ENCODE measurements around the gene TPST2. TPM values are rescaled to one million over a fixed set of nuclear protein-coding genes. Genes with fewer than 3 reads are reported as not detected.

Gene TPST2
- total and polyA plus RNA-seq, 2 donors (not counting 3 experiments of a cell fraction or from before 2014, with no cell fraction given), result 49.4 to 121 TPM

GRCh38 chr22:26555478-26555877 is 34.5 kb downstream of the TPST2 start:
- H3K9ac ChIP-seq (replicated peaks; ENCODE audit: extremely low read depth, insufficient read depth, low read length), result no peak overlapping the region
- TF ChIP-seq FOS (IDR thresholded peaks at IDR 0.05; ENCODE audit: borderline replicate concordance, insufficient read depth, low read length), result no peak
- no peaks in the 10 kb centered on the region for H4K20me1 ChIP-seq (replicated peaks; ENCODE audit: control insufficient read depth, extremely low read depth, insufficient read depth, low read length)
- BruUV-seq (replicated peaks), result no TSS peak
- no peak overlapping the region for H3K4me3 ChIP-seq (replicated peaks in 1 of 3; ENCODE audit: insufficient read depth in 1 of 3, low read depth in 1 of 3, low read length in 3 of 3)
- no peaks in the 10 kb centered on the region for H3K27me3 ChIP-seq (ENCODE audit: control insufficient read depth in 2 of 2, insufficient read depth in 2 of 2, low read length in 2 of 2)
- ChIA-PET CTCF (no interaction called here), POLR2A (no interaction called here)
- dilution Hi-C loops (cut with MboI; ENCODE audit: extremely low pct_ligation_motif_present, low sequenced_read_pairs) (no loop called here), intact Hi-C loops (cut with micrococcal nuclease) (no loop called here)
- no peak overlapping the region for H2AFZ ChIP-seq (ENCODE audit: low read depth, low read length)
- H3K27ac ChIP-seq (ENCODE audit: insufficient read depth, low read depth, low read length), result no peak overlapping the region
- H3K4me2 ChIP-seq (ENCODE audit: insufficient read depth, low read length), result no peak overlapping the region
- peaks cover 0 to 6% of the 10 kb centered on the region in 2 experiments for H3K36me3 ChIP-seq (ENCODE audit: control insufficient read depth in 2 of 2, extremely low read depth in 1 of 2, insufficient read depth in 2 of 2, low read length in 2 of 2)
- FAIRE-seq (no peak), DNase-seq (ENCODE audit: low read depth, low spot score) (no peak)
- H3K79me2 ChIP-seq (ENCODE audit: control insufficient read depth, insufficient read depth, low read length), result peaks cover 15% of the 10 kb centered on the region
- H3K9me1 ChIP-seq (replicated peaks; ENCODE audit: control insufficient read depth, extremely low read depth, insufficient read depth, low read length), result no peaks in the 10 kb centered on the region
- H3K4me1 ChIP-seq (ENCODE audit: control insufficient read depth, extremely low read depth, insufficient read depth, low read length), result peaks cover 24% of the 10 kb centered on the region
- H3K9me3 ChIP-seq (replicated peaks; ENCODE audit: control insufficient read depth, insufficient read depth, low read length), result no peaks in the 10 kb centered on the region

GRCh38 chr22:26554956-26555355 is 35.0 kb downstream of the TPST2 start:
- POLR2A ChIA-PET, result no interaction called here
- dilution Hi-C loops (cut with MboI; ENCODE audit: extremely low pct_ligation_motif_present, low sequenced_read_pairs) (no loop called here), intact Hi-C loops (cut with micrococcal nuclease) (no loop called here)
- no peak overlapping the region for H2AFZ ChIP-seq (ENCODE audit: low read depth, low read length)
- TF ChIP-seq, protein P1, sequence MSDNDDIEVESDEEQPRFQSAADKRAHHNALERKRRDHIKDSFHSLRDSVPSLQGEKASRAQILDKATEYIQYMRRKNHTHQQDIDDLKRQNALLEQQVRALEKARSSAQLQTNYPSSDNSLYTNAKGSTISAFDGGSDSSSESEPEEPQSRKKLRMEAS (IDR thresholded peaks at IDR 0.05; ENCODE audit: insufficient read depth, insufficient read length), result no peak
- TF ChIP-seq EZH2 (IDR thresholded peaks at IDR 0.05; ENCODE audit: borderline replicate concordance, low read depth, low read length, severe bottlenecking) (no peak), POLR2AphosphoS5 (IDR thresholded peaks at IDR 0.05; ENCODE audit: insufficient read depth, low read depth, low read length) (no peak), FOS (IDR thresholded peaks at IDR 0.05; ENCODE audit: borderline replicate concordance, insufficient read depth, low read length) (no peak), JUN (IDR thresholded peaks at IDR 0.05; ENCODE audit: borderline replicate concordance, insufficient read depth, insufficient read length, low read depth) (no peak), GATA2 (IDR thresholded peaks at IDR 0.05; ENCODE audit: insufficient read depth, insufficient read length, low read depth, low read length) (no peak), POLR2A (IDR thresholded peaks at IDR 0.05; ENCODE audit: low read depth, low read length) (no peak), MYC (IDR thresholded peaks at IDR 0.05; ENCODE audit: low read depth, low read length) (no peak)
- TF ChIP-seq, protein P2, sequence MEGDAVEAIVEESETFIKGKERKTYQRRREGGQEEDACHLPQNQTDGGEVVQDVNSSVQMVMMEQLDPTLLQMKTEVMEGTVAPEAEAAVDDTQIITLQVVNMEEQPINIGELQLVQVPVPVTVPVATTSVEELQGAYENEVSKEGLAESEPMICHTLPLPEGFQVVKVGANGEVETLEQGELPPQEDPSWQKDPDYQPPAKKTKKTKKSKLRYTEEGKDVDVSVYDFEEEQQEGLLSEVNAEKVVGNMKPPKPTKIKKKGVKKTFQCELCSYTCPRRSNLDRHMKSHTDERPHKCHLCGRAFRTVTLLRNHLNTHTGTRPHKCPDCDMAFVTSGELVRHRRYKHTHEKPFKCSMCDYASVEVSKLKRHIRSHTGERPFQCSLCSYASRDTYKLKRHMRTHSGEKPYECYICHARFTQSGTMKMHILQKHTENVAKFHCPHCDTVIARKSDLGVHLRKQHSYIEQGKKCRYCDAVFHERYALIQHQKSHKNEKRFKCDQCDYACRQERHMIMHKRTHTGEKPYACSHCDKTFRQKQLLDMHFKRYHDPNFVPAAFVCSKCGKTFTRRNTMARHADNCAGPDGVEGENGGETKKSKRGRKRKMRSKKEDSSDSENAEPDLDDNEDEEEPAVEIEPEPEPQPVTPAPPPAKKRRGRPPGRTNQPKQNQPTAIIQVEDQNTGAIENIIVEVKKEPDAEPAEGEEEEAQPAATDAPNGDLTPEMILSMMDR (IDR thresholded peaks at IDR 0.05; ENCODE audit: extremely low read depth in 1 of 2, insufficient read depth in 1 of 2, low read depth in 1 of 2, low read length in 2 of 2), result no peak
- no peaks in the 10 kb centered on the region for H3K27me3 ChIP-seq (ENCODE audit: control insufficient read depth in 2 of 2, insufficient read depth in 2 of 2, low read length in 2 of 2)
- no peak overlapping the region for H3K27ac ChIP-seq (ENCODE audit: insufficient read depth, low read depth, low read length)
- no peaks in the 10 kb centered on the region for H3K9me3 ChIP-seq (replicated peaks; ENCODE audit: control insufficient read depth, insufficient read depth, low read length)
- peaks cover 0 to 6% of the 10 kb centered on the region in 2 experiments for H3K36me3 ChIP-seq (ENCODE audit: control insufficient read depth in 2 of 2, extremely low read depth in 1 of 2, insufficient read depth in 2 of 2, low read length in 2 of 2)
- no TSS peak for BruUV-seq (replicated peaks)
- peaks cover 24% of the 10 kb centered on the region for H3K4me1 ChIP-seq (ENCODE audit: control insufficient read depth, extremely low read depth, insufficient read depth, low read length)
- no peaks in the 10 kb centered on the region for H4K20me1 ChIP-seq (replicated peaks; ENCODE audit: control insufficient read depth, extremely low read depth, insufficient read depth, low read length)
- peaks cover 13% of the 10 kb centered on the region for H3K79me2 ChIP-seq (ENCODE audit: control insufficient read depth, insufficient read depth, low read length)
- no peak overlapping the region for H3K4me3 ChIP-seq (replicated peaks in 1 of 3; ENCODE audit: insufficient read depth in 1 of 3, low read depth in 1 of 3, low read length in 3 of 3)
- no peak overlapping the region for H3K4me2 ChIP-seq (ENCODE audit: insufficient read depth, low read length)
- no peak overlapping the region for H3K9ac ChIP-seq (replicated peaks; ENCODE audit: extremely low read depth, insufficient read depth, low read length)
- CTCF ChIA-PET, result no interaction called here
- DNase-seq (ENCODE audit: low read depth, low spot score) (no peak), FAIRE-seq (no peak)
- H3K9me1 ChIP-seq (replicated peaks; ENCODE audit: control insufficient read depth, extremely low read depth, insufficient read depth, low read length), result no peaks in the 10 kb centered on the region
